Activated CD4-positive, alpha-beta T cell treated with anti-CD3 and anti-CD28 coated beads, Interleukin-2, amount 10 ng/mL, durations not matched to agents 7 days and 5 days (primary cell): ENCODE results near the gene C3orf70. TPM values are rescaled to one million over a fixed set of nuclear protein-coding genes. Genes with fewer than 3 reads are reported as not detected.

ENCODE experiments used
- CTCF ChIA-PET: fragments of 350-600 bp; sonication (Branson Sonifier 250); formaldehyde crosslinking; loops from one replicate; lab custom pipeline; 2021; ENCODE audit warnings: antibody characterized with exemption; lab: Charles Lee
- POLR2A ChIA-PET: fragments of 350-600 bp; sonication (Branson Sonifier 250); formaldehyde crosslinking; loops from one replicate; lab custom pipeline; 2021; ENCODE audit warnings: antibody characterized with exemption; lab: Charles Lee
- DNase-seq: peaks from one replicate; pipeline ENCODE4 v3.0.0-alpha.2; 2020
- H3K27ac Mint-ChIP-seq: one replicate; pipeline ENCODE4 v1.8.0; 2021; ENCODE audit warnings: mild to moderate bottlenecking, moderate library complexity, mixed read lengths
- H3K27me3 Mint-ChIP-seq: one replicate; pipeline ENCODE4 v1.8.0; 2021; ENCODE audit warnings: mixed read lengths
- H3K36me3 Mint-ChIP-seq: one replicate; pipeline ENCODE4 v1.8.0; 2021; ENCODE audit warnings: low read depth, mixed read lengths
- H3K4me1 Mint-ChIP-seq: one replicate; pipeline ENCODE4 v1.8.0; 2021; ENCODE audit warnings: mixed read lengths
- H3K4me3 Mint-ChIP-seq: one replicate; pipeline ENCODE4 v1.8.0; 2021; ENCODE audit warnings: mild to moderate bottlenecking, moderate library complexity, mixed read lengths
- H3K9me3 Mint-ChIP-seq: one replicate; pipeline ENCODE4 v1.8.0; 2021; ENCODE audit warnings: mixed read lengths
- total RNA-seq, 2 experiments: library from RNA; stranded (reverse); gene quantifications; one replicate each; pipeline ENCODE4 v1.2.3, GENCODE V29; 2021

Gene C3orf70
- total RNA-seq: under 1 TPM in 1 of 2 experiments, not detected in 1; 0.06 TPM

GRCh38 chr3:185152410-185153170, at the start of gene C3orf70:
Gene C3orf70, minus strand, starts transcription at chr3:185153060. Its CDS starts 237 bp downstream, at chr3:185152823.
- H3K36me3 Mint-ChIP-seq: no peaks in the 10 kb centered on the region
- peaks cover 28% of the 10 kb centered on the region for H3K27me3 Mint-ChIP-seq
- H3K9me3 Mint-ChIP-seq: no peaks in the 10 kb centered on the region
- DNase-seq: peak; percentile 32
- peaks cover 5% of the 10 kb centered on the region for H3K4me1 Mint-ChIP-seq
- no peak within 1 kb of the TSS for H3K27ac Mint-ChIP-seq
- POLR2A ChIA-PET: no interaction called here
- H3K4me3 Mint-ChIP-seq: peak within 1 kb of the TSS; percentile 71
- CTCF ChIA-PET: interaction anchor here (0.7 kb wide), 1 partner anchor 385 kb away, joined by 3 read pairs; no protein-coding TSS in a partner anchor

DNA sequence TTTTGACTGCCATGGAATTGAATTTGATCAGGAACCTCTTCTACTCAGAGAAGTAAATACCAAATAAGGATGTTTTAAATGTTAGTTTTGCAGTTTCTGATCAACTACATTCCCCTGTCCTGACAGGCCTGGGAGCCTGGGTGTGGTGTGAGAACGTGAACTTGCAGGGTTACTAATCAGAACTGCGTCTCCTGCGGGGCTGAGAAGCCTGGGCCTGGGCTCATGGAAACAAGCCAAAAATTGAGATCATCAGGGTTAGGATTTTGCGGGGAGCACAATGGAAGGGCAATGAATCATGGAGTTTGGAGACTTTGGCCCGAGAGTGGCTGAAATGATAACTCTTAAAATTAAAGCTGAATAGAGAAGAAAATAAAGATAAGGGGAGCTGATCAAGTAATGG, 47.8 kb upstream of the C3orf70 start:
- Mint-ChIP-seq H3K27ac (no peak overlapping the region), H3K9me3 (no peaks in the 10 kb centered on the region), H3K27me3 (no peaks in the 10 kb centered on the region), H3K36me3 (no peaks in the 10 kb centered on the region), H3K4me1 (no peaks in the 10 kb centered on the region), H3K4me3 (no peak overlapping the region)
- no peak for DNase-seq
- POLR2A ChIA-PET: interaction anchor here (0.6 kb wide), 1 partner anchor 205 kb away, joined by 3 read pairs; no protein-coding TSS in a partner anchor
- CTCF ChIA-PET: no interaction called here

- CTCF ChIA-PET: no interaction called here
- DNase-seq: no peak
- Mint-ChIP-seq H3K4me3 (no peak overlapping the region), H3K4me1 (no peaks in the 10 kb centered on the region), H3K36me3 (no peaks in the 10 kb centered on the region), H3K9me3 (peaks cover 2% of the 10 kb centered on the region), H3K27ac (no peak overlapping the region), H3K27me3 (peaks cover 5% of the 10 kb centered on the region)
- POLR2A ChIA-PET: no interaction called here
These were observed 46.8 kb upstream of the C3orf70 start for GRCh38 chr3:185199671-185200070.

DNA sequence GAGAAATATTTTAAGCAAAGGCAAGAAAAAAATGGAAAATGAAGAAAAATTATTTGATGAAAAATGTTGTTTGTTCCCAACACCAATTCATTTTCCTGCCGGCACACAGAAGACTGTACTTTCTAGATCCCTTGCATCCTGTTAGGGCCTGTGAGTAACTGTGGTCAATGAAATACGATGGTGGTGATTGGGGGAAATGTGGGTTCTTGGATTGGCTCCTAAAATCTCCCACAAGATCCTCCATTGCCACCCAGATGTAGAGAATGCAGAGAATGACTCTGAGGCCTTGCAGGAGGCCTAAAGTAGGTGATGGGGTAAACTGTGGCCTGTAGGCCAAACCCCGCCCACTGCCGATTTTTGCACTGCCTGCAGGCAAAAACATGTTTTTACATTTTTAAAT, 46.3 kb upstream of the C3orf70 start:
- Mint-ChIP-seq H3K27ac (no peak overlapping the region), H3K4me3 (no peak overlapping the region), H3K36me3 (no peaks in the 10 kb centered on the region), H3K27me3 (peaks cover 5% of the 10 kb centered on the region), H3K9me3 (peaks cover 2% of the 10 kb centered on the region), H3K4me1 (no peaks in the 10 kb centered on the region)
- DNase-seq: no peak
- POLR2A ChIA-PET: no interaction called here
- CTCF ChIA-PET: interaction anchor here (0.6 kb wide), 1 partner anchor 1139 kb away, joined by 3 read pairs; no protein-coding TSS in a partner anchor

DNA sequence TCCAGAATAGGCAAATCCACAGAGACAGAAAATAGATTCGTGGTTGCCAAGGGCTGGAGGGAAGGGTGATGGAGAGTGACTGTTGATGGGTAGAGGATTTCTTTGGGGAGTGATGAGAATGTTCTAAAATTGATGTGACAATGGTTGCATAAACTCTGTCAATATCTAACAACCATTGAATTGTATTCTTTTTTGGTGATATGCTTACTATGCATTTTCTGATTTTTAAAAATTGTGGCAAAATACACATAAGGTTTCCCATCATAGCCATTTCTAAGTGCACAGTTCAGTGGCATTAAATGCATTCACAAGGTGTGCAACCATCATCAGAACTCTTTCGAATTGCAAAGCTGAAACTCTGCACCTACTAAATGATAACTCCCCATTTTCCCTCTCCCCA, 44.2 kb upstream of the C3orf70 start:
- no peaks in the 10 kb centered on the region for H3K36me3 Mint-ChIP-seq
- CTCF ChIA-PET: no interaction called here
- peaks cover 5% of the 10 kb centered on the region for H3K27me3 Mint-ChIP-seq

GRCh38 chr3:185195652-185196051, 42.8 kb upstream of the C3orf70 start:
- Mint-ChIP-seq H3K4me3 (no peak overlapping the region), H3K36me3 (no peaks in the 10 kb centered on the region), H3K27me3 (peaks cover 7% of the 10 kb centered on the region), H3K9me3 (peaks cover 2% of the 10 kb centered on the region), H3K4me1 (no peaks in the 10 kb centered on the region), H3K27ac (no peak overlapping the region)
- CTCF ChIA-PET: no interaction called here
- DNase-seq: no peak
- POLR2A ChIA-PET: interaction anchor here (0.6 kb wide), 1 partner anchor 159 kb away, joined by 10 read pairs; no protein-coding TSS in a partner anchor

More for the DNA sequence above, 44.2 kb upstream of the C3orf70 start:
- Mint-ChIP-seq H3K27ac (no peak overlapping the region), H3K4me3 (no peak overlapping the region), H3K4me1 (no peaks in the 10 kb centered on the region), H3K9me3 (peaks cover 2% of the 10 kb centered on the region)
- DNase-seq: no peak
- POLR2A ChIA-PET: no interaction called here

- Mint-ChIP-seq H3K4me3 (no peak overlapping the region), H3K9me3 (no peaks in the 10 kb centered on the region), H3K36me3 (no peaks in the 10 kb centered on the region), H3K27me3 (peaks cover 15% of the 10 kb centered on the region), H3K27ac (no peak overlapping the region), H3K4me1 (no peaks in the 10 kb centered on the region)
- ChIA-PET CTCF (no interaction called here), POLR2A (no interaction called here)
- no peak for DNase-seq
These were observed 36.0 kb upstream of the C3orf70 start for GRCh38 chr3:185188816-185189215.

- H3K4me3 Mint-ChIP-seq: no peak overlapping the region
- CTCF ChIA-PET: no interaction called here
- POLR2A ChIA-PET: no interaction called here
- H3K4me1 Mint-ChIP-seq: no peaks in the 10 kb centered on the region
- H3K9me3 Mint-ChIP-seq: no peaks in the 10 kb centered on the region
- no peaks in the 10 kb centered on the region for H3K36me3 Mint-ChIP-seq
- no peak overlapping the region for H3K27ac Mint-ChIP-seq
- DNase-seq: no peak
- H3K27me3 Mint-ChIP-seq: peaks cover 15% of the 10 kb centered on the region
These were observed 34.5 kb upstream of the C3orf70 start for GRCh38 chr3:185187391-185187790.

- ChIA-PET POLR2A (no interaction called here), CTCF (no interaction called here)
- Mint-ChIP-seq H3K36me3 (no peaks in the 10 kb centered on the region), H3K27ac (no peak overlapping the region), H3K27me3 (peaks cover 1% of the 10 kb centered on the region), H3K4me3 (no peak overlapping the region), H3K9me3 (no peaks in the 10 kb centered on the region), H3K4me1 (no peaks in the 10 kb centered on the region)
- peak; percentile 39 for DNase-seq
These were observed 24.0 kb upstream of the C3orf70 start for GRCh38 chr3:185176750-185177359.

- Mint-ChIP-seq H3K4me1 (no peaks in the 10 kb centered on the region), H3K36me3 (no peaks in the 10 kb centered on the region), H3K4me3 (no peak overlapping the region), H3K27me3 (peaks cover 4% of the 10 kb centered on the region), H3K27ac (no peak overlapping the region), H3K9me3 (no peaks in the 10 kb centered on the region)
- ChIA-PET CTCF (no interaction called here), POLR2A (no interaction called here)
- no peak for DNase-seq
These were observed 22.6 kb upstream of the C3orf70 start for GRCh38 chr3:185175370-185175987.

DNA sequence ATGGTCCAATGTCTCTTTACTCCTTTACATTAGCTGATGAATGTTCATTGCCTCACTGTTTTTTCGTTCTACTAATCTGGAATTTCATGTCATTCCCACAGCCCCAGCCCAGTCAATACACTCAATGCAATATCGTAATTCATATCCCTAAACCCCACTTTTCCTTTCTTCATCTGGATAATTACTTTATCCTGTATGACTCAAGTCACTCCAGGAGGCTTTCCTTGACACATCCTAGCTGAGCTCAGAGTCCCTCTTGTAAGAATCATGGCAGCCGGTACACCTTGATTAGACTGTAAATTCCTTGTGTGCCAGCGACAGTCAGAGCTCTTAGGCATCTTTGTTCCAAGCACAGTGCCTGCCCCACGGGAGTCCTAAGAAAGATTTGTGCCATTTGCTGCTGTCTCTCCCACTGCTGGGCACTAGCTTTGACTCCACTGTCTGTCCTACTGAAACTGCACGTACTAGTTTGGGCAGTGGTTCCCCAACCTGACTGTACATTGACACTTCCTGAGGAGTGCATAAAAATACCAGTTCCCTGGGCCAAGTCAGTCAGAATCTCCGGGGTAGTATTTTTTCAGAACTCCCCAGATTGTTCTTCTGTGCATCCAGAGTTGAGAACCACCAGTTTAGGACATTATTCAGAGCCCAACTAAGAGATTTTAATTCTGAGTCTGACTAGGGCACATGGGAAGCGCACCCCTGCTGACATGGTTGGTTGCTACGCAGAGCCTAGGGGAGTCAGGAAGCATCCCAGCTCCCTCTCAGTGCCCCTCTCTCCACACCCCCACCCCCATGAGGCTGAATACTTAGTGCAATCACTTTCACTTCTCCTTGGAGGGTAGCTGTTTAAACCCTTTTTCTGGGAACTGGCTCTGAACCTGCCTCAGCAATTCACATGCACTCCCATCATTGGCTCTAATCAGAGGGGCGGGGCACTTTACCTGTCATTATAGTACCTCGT, 19.5 kb upstream of the C3orf70 start:
- H3K4me1 Mint-ChIP-seq: no peaks in the 10 kb centered on the region
- H3K36me3 Mint-ChIP-seq: no peaks in the 10 kb centered on the region
- no peaks in the 10 kb centered on the region for H3K9me3 Mint-ChIP-seq
- ChIA-PET POLR2A (interaction anchor here (0.7 kb wide), 1 partner anchor 22 kb away, joined by 3 read pairs; no protein-coding TSS in a partner anchor), CTCF (interaction anchor here (1.3 kb wide), 1 partner anchor 258 kb away, joined by 3 read pairs; no protein-coding TSS in a partner anchor)
- H3K27me3 Mint-ChIP-seq: peaks cover 8% of the 10 kb centered on the region
- no peak for DNase-seq
- no peak overlapping the region for H3K27ac Mint-ChIP-seq
- H3K4me3 Mint-ChIP-seq: no peak overlapping the region
